DMS153 (cell line): Measurements from ENCODE around the gene SPATA21.
"Not testable (repeated sequence)": the region's sequence is repeated elsewhere in the genome, so short reads cannot be mapped to it uniquely, and the experiment has no call there.

Experiments used
- DNase-seq: peaks from one replicate; lab custom pipeline; 2025; lab: John Stamatoyannopoulos, UW

The SPATA21 gene, protein sequence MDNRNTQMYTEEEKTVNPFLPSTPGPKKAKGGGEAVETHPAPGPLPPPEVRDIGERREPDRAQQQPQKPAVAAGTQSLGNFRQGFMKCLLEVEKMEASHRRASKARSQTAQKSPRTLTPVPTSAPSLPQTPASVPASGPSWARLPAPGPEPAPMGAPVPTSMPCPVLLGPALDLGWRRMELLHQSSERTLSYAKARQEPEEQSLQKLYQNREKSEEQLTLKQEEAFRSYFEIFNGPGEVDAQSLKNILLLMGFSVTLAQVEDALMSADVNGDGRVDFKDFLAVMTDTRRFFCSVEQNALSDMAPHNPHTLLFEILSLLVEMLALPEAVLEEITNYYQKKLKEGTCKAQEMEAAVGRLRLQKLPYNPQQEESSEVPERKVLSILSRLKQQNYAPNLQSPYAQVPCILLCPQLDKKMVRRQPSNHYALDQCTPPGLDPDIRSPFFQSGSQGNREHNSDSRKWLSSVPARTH

DNA sequence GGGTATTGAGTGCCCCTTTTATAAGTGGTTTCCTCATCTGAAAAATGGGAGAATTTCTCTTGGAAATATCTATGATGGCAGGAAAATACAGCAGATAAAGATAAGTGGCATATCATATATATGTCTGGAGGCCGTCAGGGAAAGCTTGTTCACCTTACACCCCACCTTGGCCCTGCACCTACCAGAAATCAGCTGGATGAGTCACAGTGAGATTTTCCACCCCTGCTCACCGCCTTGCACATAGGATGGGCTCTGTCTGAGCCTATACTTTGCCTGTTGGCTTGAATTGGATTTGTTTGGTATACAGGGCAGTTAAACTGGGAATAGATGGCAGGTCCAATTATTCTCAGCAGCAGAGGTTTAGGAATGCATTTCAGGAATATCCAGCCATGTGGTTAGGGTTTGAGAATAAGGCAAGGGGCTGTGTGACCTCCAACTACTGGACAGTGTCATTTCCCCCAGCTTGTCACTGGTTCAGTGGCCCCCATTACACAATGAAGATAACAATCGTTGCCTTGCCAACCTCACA lies at the start of gene SPATA21:
Gene SPATA21, minus strand, starts transcription at position 479 of the 529 bp plus-strand sequence. CDS start 6,053 bp downstream, outside the sequence.
- DNase-seq = no peak

DNA sequence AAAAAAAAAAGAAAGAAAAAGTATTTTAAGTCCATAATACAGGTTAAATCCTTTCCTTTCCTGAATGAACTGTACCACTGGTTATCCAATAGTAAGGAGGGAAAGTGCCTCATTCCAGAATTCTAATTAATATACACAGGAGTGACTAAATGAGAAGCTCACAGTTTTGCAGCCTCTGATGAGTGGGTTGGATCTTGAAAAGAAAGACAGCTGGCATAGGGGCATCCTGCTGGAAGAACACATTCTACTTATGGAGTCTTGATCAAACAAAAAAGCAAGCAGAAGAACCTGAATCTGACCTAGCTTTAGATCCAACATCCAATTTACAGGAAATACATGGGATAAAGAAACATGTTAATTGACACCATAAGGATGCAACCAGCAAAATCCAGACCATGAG lies 49.8 kb upstream of the SPATA21 start:
- DNase-seq = not testable (repeated sequence)

DNA sequence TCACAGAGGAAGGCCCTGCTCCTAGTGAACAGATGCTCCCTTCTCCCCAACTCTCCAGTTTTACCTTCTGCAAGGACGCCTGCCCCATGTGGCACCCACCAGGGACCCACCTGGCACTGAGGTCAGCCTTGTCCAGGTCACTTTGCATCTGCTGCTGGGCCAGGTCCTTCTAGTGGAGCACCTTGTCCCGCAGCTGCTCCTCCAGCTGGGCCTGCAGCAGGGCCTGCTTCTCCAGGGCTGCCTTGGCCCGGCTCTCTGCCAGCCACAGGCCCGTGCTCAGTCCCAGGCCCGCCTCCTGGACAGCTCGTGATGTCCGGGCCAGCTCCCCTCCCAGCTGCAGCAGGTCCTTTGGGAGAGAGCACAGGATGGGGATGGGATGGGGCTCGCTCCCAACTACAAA lies 49.1 kb upstream of the SPATA21 start:
- not testable (repeated sequence) for DNase-seq

DNA sequence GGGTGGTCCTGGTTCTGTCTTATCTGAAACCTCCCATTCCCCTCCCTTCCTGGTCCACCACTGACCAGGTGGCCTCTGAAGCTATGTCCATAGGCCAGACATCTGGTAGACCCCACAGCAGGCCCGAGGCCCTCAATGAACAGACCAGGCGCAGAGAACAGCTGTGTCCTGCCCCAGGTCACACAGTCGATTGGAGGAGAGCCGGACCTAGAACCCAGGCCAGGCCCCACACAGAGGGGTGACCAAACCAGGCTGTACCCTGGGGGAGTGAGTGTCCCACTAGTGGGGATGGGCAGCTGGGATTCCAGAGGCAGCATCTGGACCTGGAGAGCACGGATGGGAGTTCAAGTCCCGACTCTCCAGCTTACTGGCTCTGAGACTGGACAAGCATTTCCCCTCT lies 47.7 kb upstream of the SPATA21 start:
- no peak for DNase-seq

DNA sequence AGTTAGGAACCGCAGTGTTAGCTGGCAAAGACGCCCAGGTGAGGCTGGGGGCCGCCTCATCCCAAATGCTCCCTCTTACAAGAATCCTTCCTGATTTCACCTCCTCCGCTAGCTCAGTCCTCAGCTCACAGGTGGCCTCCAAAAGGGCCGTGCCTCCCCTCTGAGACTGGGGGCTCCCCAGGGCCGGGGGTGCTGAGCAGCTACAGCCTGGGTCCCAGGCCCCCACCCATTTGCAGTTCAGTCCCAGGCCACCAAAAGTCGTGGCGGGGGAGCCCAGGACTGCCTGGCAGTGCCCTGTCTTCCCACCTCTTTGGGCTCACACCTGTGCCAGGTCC lies 47.2 kb upstream of the SPATA21 start:
- DNase-seq = no peak

DNA sequence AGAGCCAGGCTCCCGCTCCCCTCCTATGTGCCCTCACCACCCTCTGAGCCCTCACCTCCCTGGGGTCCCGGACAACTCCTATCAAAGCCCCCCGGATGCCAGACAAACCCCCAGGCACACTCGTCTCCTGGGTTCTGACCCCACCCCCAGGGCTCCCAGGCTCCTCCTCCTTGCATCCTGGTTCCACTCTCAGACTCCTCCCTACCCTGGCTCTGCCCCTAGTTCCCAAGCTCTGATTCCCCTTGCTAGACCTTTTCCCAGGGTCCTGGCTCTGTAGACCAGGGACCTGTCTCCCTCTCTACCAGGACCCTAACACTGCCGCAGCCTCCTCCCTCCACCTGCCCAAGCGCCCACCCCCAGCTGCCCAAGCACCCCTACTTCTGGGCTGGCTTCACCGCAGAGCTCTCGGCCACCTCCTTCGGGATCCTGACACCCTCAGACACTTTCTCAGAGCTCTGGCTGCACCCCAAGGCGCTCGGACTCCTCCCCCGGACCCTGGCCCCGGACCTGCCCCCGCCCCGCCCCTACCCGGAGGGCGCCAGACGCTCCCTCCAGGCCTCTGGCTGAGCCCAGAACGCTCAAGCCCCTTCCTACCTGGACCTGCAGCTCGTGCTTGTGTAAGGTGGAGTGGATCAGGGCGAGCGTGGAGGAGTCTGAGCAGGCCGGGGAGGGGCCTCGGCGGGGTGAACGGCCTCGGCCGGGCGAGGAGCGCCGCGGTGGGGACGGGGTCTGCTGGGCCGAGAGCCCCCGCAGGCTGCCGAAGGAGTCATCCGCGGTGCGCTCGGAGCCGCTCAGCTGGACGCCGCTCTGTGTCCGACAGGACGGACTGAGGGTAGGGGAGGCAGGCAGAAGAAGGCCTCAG lies 46.6 kb upstream of the SPATA21 start:
- not testable (repeated sequence) for DNase-seq

DNA sequence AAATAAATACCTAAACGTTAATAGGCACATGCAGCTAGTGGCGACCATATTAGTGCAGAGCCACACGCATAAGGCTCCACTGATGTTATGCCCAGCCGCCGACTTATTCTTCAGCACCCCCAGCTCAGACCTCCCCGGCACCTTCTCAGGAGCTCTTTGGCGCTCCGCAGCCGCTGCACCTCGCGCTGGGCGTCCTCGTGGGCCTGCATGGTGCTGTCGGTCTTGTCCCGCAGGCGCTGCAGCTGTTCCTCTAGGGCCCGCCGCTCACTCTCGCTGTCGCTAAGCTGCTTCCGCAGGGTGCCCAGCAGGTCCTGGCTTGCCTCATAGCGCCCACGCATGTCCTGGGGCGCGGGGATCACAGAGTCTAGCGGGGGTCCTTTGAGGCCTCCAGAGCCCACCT lies 45.9 kb upstream of the SPATA21 start:
- DNase-seq = not testable (repeated sequence)

DNA sequence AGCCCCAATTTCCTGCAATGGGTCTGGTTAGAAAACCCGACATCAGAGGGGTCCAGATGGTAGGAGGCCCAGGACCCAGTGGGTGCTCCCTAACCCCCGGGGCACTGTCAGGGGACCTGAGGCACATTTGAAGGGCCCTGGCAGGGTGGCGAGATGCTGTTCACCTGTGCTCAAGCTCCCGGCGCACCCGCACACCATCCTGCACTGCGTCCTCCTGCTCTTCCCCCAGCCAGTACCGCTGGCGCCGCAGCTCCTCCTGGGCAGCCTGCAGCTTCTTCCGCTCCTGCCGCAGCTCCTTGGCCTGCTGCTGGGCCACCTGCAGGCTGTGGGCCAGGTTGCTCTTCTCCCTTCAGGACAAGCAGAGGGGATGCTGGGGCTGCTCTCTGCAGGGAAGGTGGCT lies 40.9 kb upstream of the SPATA21 start:
- DNase-seq = no peak

DNA sequence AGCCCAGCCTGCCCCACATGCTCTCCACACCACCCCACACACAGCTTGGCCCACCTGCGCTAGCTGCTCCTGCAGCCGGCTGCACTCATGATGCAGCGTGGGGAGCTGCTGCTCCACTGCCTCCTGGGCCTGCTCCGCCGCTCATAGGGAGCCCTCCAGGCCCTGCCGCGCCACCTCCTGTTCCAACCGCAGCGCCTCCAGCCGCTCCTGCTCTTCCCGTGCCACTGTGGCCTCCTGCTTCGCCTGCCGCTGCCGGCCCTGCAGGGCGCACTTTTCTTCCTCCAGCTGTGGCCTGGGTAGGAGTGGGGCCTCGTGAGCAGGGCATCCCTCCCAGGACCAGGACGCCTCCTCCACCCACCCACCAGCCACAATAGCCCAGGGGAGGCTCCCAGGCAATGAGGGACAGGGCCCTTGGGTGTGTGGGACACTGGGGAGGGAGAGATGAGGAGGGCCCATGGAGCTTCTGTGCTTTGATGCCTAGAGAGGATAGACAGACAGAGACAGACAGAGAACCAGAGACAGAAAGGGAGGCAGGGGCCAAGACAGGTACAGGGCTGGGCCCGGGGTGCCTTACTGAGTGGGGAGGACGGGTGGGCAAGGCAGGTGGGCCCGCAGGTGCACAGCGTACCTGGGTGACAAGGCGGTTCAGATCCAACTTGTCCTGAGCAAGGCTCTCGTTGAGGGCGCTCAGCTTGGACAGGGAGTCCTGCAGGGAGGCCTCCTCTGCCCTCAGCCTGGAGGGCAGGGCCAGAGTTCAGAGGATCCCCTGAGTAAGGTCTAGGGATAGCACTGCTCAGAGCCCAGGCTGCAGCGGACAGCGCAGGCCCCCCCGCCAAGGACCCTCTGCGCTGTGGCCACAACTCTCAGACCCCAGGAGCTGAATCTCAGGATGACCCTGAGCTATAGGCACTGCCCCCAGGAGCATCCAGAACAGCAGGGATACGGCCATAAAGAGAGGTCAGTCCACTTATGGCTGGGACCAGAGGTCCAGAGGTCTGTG lies 38.8 kb upstream of the SPATA21 start:
- DNase-seq = not testable (repeated sequence)

DNA sequence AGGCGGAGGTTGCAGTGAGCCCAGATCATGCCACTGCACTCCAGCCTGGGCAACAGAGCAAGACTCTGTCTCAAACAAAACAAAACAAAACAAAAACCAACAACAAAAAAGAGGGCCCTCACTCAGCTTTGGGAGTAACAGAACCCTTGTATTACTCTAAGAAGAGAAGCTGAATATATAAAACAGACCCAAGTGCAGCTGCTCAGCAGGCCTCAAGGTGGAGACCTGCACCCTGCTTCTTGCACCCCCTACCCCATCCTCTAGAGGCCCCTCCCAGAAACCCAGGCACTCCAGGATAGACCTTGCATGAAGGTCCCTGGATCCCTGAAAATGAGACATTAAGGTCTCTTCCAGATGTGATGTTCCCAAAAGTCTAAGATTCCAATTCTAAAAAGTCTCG lies 37.7 kb upstream of the SPATA21 start:
- DNase-seq = not testable (repeated sequence)

DNA sequence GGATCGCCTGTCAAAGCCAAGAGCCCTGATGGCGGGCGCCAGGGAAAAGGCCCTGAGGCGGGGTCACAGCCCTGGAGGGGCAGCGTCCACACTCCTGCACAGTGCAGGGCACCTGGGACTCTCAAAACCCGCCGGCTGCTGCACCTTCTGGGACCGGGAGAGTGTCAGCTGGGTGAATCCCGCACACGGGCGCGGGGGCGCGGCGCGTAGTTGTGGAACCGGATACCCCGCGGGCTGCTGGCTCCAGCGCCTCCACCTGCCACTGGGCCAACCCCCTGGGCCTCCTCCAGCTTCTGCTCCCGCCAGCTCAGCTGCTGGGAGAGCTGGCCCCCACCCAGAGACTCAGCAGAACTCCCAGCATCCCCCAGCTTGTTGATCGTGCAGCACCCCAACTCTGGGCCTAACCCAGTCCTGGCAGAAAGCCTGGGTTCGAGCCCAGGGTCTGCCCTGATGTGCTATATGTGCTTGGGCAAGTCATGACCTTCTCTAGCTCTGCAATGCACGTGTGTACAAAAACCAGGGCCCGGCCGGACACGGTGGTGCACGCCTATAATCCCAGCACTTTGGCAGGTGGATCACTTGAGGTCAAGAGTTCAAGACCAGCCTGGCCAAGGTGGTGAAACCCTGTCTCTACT lies 37.1 kb upstream of the SPATA21 start:
- DNase-seq = no peak

DNA sequence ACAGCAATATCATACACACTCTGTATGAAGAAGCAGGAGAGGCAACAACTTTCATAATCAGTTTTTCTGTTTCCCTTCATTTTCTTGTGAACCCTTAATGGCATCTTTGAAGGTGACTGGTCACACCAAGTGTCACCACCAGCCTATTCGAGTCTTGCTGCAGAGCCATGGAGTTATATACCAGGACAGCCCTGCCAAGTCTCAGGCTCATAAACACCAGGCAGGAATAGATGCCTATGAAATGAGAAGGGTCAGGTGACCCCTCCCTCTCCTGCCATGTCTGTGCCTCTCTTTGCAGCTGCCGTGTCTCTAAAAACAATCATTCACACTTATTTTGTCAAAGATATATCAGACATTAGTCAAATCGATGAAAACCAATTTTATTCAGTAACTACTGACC lies 31.3 kb upstream of the SPATA21 start:
- DNase-seq = no peak

DNA sequence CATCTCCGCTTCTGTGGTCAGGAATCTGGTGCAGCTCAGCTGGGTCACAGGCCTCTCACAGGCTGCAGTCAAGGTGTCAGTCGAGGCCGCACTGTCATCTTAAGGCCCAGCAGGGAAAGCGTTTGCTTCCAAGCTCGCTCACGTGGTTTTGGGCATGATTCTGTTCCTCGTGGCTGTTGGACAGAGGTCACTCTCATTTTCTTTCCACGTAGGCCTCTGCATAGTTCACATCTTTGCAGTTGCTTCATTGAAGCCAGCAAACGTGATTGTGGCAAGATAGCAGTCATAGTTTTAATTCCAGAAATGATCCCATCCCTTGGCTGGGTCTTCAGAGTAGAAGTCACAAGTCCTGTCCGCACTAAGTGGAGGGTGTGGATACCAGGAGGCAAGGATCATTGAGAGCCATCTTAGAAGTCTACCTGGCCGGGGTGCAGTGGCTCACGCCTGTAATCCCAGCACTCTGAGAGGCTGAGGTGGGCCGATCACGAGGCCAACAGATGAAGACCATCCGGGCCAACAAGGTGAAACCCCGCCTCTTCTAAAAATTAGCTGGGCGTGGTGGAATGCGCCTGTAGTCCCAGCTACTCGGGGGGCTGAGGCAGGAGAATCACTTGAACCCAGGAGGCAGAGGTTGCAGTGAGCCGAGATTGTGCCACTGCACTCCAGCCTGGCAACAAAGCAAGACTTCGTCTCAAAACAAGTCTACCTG lies 27.8 kb upstream of the SPATA21 start:
- DNase-seq = no peak

DNA sequence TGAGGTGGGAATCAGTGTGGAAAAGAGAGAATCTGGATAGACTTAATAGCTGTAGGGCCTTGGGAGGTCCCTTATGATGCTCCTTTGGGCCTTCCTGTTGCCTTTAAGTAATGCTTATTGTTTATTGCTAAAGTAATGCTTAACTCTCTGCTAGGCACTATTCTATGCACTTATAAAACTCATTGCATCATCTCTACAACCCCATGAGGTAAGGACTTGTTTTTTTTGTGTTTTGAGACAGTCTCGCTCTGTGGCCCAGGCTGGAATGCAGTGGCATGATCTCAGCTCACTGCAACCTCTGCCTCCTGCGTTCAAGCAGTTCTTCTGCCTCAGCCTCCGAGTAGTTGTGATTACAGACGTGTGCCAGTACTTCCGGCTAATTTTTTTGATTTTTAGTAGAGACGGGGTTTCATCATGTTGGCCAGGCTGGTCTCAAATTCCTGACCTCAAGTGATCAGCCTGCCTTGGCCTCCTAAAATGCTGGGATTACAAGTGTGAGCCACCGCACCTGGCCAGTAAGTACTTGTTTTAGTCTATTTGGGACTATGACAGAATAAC lies 25.6 kb upstream of the SPATA21 start:
- no peak for DNase-seq

DNA sequence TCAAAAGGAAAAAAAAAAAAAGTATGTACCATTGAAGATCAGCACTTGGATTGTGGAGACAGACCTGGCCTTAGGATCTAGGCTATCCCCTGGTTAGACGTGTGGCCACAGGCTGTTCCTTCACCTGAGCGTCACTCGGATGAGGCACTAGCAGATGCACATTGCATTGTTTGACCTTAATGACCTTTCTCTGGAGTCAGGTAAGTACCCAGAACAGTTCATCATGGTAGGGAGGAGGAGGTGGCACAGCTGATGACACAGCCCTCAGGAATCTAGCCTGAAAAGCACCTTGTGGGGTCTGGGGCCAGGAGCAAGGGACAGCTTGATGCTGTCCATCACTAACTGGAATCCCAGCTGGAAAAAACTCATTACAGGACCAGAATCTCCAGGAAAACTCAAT lies 24.5 kb upstream of the SPATA21 start:
- no peak for DNase-seq

DNA sequence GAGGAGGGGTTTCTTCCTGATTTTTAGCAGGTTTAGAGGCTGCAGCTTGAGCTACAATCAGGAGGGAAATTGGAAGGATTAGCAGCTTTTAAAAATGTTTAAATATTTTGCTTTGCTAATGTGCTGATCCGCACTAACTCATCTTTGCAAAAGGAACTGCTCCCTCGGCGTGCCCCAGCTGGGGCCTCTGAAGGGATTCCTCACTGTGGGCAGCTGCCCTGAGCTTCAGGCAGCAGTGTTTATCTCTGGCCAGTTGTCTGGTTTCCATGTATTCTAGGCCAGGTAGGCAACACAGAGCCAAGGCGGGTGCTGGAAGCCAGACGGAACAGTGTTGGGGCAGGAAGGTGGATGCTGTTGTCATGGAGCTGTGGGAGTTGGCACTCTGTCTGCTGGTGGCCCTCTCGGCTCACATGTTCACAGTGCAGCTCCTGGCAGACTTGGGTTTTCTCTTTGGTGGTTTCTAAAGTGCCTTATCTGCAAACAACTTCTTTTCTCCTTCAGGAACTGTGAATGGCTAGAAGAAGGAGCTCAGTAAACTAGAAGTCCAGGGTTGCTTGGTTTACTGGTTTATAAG lies 22.2 kb upstream of the SPATA21 start:
- DNase-seq = no peak

DNA sequence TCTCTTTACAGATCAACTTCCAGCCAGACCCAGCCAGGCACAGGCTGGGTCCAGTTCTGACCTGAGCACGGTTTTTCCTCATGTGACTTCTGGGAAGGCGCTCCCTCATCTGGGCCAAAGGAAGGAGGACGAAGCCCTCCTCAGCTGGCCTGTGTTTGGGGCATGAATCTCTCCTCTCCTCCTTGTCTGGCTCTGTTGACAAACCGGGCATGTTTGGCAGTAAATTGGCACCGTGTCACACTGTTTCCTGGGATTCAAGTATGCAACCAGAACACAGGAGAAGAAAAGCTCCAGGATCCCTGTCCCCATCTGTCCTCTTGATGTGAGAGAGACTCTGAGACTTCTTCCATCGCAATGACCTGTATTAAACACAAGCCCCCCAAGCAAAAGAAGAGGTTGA lies 21.6 kb upstream of the SPATA21 start:
- no peak for DNase-seq

DNA sequence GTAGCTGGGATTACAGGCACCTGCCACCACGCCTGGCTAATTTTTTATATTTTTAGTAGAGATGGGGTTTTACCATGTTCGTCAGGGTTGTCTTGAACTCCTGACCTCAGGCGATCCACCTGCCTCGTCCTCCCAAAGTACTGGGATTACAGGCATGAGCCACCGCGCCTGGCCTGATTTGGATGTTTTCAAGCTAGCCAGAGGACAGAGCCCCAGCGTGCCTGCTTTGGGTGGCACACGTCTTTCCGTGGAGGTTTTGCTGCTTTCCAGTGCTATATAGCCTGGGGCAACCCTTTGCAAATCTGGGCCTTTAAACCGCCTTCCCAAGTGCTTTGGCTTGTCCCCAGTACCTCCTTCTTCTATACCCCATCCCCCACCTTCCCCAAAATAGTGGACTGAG lies 18.9 kb upstream of the SPATA21 start:
- not testable (repeated sequence) for DNase-seq

DNA sequence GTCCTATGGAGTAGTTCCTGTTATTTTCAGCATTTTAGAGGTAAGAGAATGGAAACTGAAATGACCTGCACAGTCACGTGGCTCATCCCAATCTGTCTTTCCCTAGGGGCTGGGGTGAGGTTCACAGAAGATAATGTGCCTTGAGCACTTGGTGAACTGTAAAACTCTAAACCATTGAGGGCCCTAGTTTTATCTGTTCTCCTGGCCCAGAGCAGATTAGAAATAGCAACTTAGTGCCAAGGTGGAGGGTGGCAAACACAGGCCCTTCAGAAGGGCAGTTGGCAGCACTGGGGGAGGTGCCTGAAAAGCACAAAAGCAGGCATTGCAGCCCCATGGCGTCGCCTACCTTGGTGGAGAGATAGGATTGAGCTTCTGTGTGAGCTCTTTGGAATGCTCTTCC lies 17.7 kb upstream of the SPATA21 start:
- not testable (repeated sequence) for DNase-seq
